ENCODE data around the gene MPG. TPM values are rescaled to one million over a fixed set of nuclear protein-coding genes. Genes with fewer than 3 reads are reported as not detected.

Gene MPG
- total RNA-seq, 4 donors from 2014 or later = 49.1 to 107 (median 87.2) TPM

DNA sequence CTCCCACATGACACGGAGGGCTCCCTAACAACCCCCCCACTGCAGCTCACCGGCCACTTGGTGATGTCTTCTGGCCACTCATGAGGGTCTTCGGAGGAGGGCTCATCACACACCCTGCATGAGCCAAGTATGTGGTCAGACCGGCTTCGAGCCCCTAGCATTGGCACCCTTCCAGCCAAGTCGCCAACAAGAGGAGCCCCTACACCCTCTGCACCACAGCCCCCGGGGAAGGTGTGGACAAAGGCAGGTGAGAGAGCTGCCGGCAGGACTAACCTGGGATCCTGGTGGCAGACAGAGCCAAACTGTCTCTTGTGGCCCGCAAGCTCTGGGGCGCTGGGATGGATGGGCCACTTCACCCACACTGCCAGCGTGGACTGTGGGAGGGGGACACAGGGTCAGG is 17.9 kb upstream of the MPG start:
- no peak for ATAC-seq (ENCODE audit: low FRiP score)
- no peak for DNase-seq (ENCODE audit: low spot score)
- TF ChIP-seq, protein P1, sequence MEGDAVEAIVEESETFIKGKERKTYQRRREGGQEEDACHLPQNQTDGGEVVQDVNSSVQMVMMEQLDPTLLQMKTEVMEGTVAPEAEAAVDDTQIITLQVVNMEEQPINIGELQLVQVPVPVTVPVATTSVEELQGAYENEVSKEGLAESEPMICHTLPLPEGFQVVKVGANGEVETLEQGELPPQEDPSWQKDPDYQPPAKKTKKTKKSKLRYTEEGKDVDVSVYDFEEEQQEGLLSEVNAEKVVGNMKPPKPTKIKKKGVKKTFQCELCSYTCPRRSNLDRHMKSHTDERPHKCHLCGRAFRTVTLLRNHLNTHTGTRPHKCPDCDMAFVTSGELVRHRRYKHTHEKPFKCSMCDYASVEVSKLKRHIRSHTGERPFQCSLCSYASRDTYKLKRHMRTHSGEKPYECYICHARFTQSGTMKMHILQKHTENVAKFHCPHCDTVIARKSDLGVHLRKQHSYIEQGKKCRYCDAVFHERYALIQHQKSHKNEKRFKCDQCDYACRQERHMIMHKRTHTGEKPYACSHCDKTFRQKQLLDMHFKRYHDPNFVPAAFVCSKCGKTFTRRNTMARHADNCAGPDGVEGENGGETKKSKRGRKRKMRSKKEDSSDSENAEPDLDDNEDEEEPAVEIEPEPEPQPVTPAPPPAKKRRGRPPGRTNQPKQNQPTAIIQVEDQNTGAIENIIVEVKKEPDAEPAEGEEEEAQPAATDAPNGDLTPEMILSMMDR (IDR thresholded peaks at IDR 0.05) = no peak

DNA sequence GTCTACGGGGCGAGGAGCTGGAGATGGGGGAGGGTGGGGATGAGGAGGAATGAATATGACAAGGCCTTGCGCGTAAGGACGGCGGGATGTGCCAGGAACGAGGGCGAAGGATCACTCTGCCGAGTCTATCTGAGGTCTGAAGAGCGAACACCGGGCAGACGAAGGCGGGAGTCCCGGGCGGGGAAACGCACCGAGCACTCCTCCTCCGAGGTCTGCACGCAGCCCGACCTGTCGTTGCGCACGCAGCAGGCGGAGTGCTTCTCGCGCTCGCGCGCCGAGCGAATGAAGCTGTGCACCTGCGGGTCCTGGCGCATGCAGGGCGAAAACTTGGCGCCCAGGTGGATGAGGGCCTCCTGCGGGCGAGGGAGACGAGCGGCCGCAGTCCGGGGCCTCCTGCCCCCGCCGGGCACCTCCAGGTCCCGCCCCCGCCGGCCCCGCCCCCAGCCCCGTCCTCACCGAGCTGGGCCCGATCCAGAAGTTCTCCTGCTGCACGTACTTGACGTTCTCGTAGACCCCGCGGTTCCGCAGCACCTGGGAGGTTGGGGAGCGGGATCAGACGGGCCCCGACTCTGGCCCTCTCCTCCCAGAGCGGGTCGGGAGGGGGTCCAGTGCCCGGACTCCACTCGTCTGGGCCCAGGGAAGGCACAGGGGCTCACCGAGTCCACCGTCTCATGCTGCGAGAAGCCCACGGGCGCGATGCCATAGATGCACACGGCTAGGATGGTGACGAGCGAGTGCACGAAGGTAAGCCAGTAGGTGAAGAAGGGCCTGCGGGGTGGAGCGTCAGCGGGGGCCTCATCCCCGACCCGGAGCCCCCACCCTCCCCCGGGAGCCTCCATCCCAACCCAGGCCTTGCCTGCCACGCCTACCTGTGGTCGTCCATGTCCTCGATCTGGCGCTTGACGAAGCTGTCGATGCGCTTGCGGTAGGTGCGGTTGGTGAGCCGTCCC is 16.8 kb upstream of the MPG start:
- DNase-seq (ENCODE audit: low spot score) (no peak), ATAC-seq (ENCODE audit: low FRiP score) (no peak)
- TF ChIP-seq, protein P1 (IDR thresholded peaks at IDR 0.05) = no peak

DNA sequence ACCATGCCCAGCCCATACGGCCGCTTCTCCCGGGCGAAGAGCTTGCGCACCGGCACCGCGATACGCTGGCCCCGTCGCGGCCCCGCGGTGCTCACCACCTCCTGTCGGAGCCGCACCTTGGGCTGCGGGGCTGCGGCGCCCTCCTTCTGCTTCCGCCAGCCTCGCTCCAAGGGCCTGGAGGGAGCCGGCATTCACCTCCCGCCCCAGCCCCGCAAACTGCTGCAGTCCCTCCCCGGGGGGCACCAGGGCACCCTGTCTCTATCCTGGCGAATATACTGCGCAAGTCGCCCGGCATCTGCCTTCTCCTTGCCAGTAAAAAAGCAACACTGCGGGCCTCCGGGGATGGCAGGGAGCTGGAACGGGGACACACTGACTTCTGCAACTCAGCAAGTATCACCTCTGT is 16.1 kb upstream of the MPG start:
- DNase-seq (ENCODE audit: low spot score) (no peak), ATAC-seq (ENCODE audit: low FRiP score) (no peak)
- TF ChIP-seq, protein P1 (IDR thresholded peaks at IDR 0.05) = no peak

DNA sequence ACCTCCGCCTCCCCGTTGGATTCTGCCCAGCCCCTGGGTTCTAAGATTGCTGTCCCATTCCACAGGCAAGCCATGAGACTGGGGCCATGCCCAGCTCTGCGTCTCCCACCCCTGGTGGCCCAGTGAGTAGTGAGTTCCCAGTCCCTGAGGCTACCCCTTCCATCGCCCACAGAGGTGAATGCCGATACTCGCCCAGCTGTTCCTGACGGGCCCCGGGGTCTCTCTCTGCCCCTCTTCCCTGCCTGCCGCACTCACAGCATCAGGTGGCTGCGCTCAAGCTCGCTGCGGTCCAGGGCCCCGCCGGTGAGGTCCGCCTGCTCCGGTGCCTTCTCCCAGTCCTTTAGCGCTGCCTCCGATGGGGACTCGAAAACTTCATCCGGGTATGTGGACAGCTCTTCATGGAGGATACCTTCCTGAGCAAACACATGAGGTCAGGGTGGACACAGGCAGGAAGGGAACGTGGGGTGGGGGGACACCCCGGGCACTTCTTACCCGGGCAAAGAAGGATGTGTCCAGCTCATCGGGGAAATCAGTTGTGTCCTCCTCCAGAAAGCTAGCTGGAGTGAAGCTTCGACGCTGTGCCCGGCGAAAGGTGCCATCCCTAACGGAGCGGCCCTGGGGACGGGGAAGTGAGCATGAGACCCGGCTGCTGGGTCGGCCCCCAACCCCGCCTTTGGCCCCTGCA is 15.6 kb upstream of the MPG start:
- TF ChIP-seq, protein P1 (IDR thresholded peaks at IDR 0.05) = no peak

DNA sequence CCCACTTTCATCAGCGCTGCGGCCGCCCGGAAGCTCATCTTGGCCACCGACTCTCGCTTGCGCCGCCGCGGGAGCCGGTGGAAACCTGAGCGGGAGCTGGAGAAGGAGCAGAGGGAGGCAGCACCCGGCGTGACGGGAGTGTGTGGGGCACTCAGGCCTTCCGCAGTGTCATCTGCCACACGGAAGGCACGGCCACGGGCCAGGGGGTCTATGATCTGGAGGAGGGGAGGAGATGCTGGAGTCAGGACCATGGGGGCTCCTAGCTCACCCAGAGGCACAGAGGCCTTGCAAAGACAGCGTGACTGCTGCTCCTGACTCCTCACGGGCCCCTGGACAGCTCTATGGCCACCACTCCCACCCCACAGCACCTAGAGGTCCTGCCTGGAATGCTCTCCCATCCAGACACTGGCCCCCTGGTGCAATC is 15.0 kb upstream of the MPG start:
- TF ChIP-seq, protein P1 (IDR thresholded peaks at IDR 0.05) = no peak
- ATAC-seq (ENCODE audit: low FRiP score) = no peak
- DNase-seq (ENCODE audit: low spot score) = no peak

More for the DNA sequence above, 15.6 kb upstream of the MPG start:
- ATAC-seq (ENCODE audit: low FRiP score) (no peak), DNase-seq (ENCODE audit: low spot score) (no peak)

DNA sequence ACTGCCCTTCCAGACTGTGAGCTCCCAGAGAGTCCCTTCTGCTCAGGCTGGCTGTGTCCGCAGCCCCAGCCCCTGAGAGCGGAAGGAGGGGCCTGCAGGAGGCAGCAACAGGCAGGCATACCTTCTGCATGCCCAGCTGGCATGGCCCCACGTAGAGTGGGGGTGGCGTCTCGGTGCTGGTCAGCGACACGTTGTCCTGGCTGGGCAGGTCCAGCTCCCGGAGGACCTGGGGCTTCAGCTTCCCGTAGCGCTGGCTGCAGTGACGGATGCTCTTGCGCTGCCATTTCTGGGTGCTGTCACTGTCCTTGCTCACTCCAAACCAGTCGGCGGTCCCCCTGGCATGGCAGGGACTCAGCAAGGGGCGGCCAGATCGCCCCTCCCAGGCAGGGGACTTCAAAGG is 14.6 kb upstream of the MPG start:
- TF ChIP-seq, protein P1 (IDR thresholded peaks at IDR 0.05) = no peak
- DNase-seq (ENCODE audit: low spot score) (no peak), ATAC-seq (ENCODE audit: low FRiP score) (no peak)
